RWPE2 (cell line): Measurements from ENCODE around the gene RIMS4.

ENCODE experiments used
- ATAC-seq: fragments of 200-7000 bp; cut with Tn5 transposase; 3 replicates; pipeline ENCODE4 v1.9.1; 2021; ENCODE audit warnings: low read depth
- DNase-seq: peaks from one replicate; pipeline ENCODE4 v3.0.0-alpha.2; 2020; ENCODE audit warnings: low spot score
- H3K27ac ChIP-seq: fragments of 450-650 bp; 2 replicates; pipeline ENCODE4 v1.5.1; 2017; ENCODE audit warnings: mild to moderate bottlenecking; ENCODE audit not compliant: poor library complexity, severe bottlenecking
- H3K27me3 ChIP-seq: fragments of 250-450 bp; sonication (Bioruptor Pico); 2 replicates; pipeline ENCODE4 v1.5.1; 2021; ENCODE audit warnings: mild to moderate bottlenecking, moderate library complexity; ENCODE audit not compliant: insufficient read depth, poor library complexity, severe bottlenecking
- H3K36me3 ChIP-seq: fragments of 250-450 bp; sonication (Bioruptor Pico); 2 replicates; pipeline ENCODE4 v1.5.1; 2020; ENCODE audit warnings: low read depth, mild to moderate bottlenecking, moderate library complexity
- H3K4me1 ChIP-seq: fragments of 250-450 bp; sonication (Bioruptor Pico); 2 replicates; pipeline ENCODE4 v1.5.1; 2021; ENCODE audit warnings: mild to moderate bottlenecking, moderate library complexity; ENCODE audit not compliant: insufficient read depth, poor library complexity, severe bottlenecking
- H3K4me3 ChIP-seq: fragments of 250-450 bp; sonication (Bioruptor Pico); 2 replicates; pipeline ENCODE4 v1.5.1; 2021; ENCODE audit warnings: mild to moderate bottlenecking, moderate library complexity; ENCODE audit not compliant: severe bottlenecking
- H3K9me3 ChIP-seq: fragments of 250-450 bp; sonication (Bioruptor Pico); 2 replicates; pipeline ENCODE4 v1.5.1; 2021; ENCODE audit warnings: mild to moderate bottlenecking, moderate library complexity; ENCODE audit not compliant: severe bottlenecking
- CTCF ChIP-seq: fragments of 450-650 bp; IDR thresholded peaks from one replicate; pipeline ENCODE4 v1.5.1; 2017; ENCODE audit warnings: mild to moderate bottlenecking, moderate library complexity; ENCODE audit not compliant: poor library complexity, severe bottlenecking

RIMS4 gene

GRCh38 chr20:44743916-44744655 lies 66.3 kb downstream of the RIMS4 start:
- Histone ChIP-seq H3K36me3 (no peaks in the 10 kb centered on the region), H3K4me1 (peaks cover 9% of the 10 kb centered on the region), H3K9me3 (no peaks in the 10 kb centered on the region), H3K4me3 (no peak overlapping the region), H3K27ac (no peak overlapping the region), H3K27me3 (peaks cover 32% of the 10 kb centered on the region)
- ATAC-seq, result no peak
- no peak for DNase-seq
- TF ChIP-seq CTCF, result no peak

DNA sequence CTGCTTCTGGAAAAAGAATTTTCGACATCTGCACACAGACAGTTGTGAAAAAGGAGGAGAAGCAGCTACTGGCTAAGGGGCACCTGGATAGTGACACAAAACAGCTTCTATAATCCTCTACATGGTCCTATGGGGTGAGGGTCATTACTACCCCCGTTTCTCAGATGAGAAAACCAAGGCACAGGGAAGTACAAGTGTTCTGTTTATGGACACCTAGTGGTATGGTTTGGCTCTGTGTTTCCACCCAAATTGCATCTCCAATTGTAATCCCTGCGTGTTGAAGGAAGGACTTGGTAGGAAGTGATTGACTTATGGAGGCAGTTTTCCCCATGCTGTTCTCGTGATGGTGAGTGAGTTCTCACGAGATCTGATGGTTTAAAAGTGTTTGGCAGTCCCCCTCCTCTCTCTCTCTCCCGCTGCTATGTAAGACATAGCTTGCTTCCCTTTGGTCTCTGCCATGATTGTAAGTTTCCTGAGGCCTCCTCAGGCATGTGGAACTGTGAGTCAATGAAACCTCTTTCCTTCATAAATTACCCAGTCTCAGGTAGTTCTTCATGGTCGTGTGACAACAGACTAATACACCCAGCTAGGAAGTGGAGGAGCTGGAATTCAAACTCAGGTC lies 67.2 kb downstream of the RIMS4 start:
- no peak for TF ChIP-seq CTCF
- Histone ChIP-seq H3K4me3 (no peak overlapping the region), H3K4me1 (peaks cover 9% of the 10 kb centered on the region), H3K36me3 (no peaks in the 10 kb centered on the region), H3K27me3 (peaks cover 23% of the 10 kb centered on the region), H3K27ac (no peak overlapping the region), H3K9me3 (no peaks in the 10 kb centered on the region)
- ATAC-seq, result no peak
- DNase-seq, result no peak

- DNase-seq, result no peak
- Histone ChIP-seq H3K4me1 (peaks cover 7% of the 10 kb centered on the region), H3K27me3 (peaks cover 19% of the 10 kb centered on the region), H3K27ac (no peak overlapping the region), H3K9me3 (no peaks in the 10 kb centered on the region), H3K36me3 (no peaks in the 10 kb centered on the region), H3K4me3 (no peak overlapping the region)
- no peak for TF ChIP-seq CTCF
- no peak for ATAC-seq
Measured at GRCh38 chr20:44742304-44743079, 67.9 kb downstream of the RIMS4 start.

GRCh38 chr20:44739942-44740341 lies 70.4 kb downstream of the RIMS4 start:
- no peak for ATAC-seq
- no peak for DNase-seq
- no peak for TF ChIP-seq CTCF
- Histone ChIP-seq H3K27ac (no peak overlapping the region), H3K4me3 (no peak overlapping the region), H3K27me3 (peaks cover 4% of the 10 kb centered on the region), H3K4me1 (peaks cover 4% of the 10 kb centered on the region), H3K36me3 (no peaks in the 10 kb centered on the region), H3K9me3 (no peaks in the 10 kb centered on the region)
